NCI-H524 treated with DMSO at 0.1 percent for 48 hours (cell line): Measurements from ENCODE around the gene WDPCP.
"Not testable (repeated sequence)": the region's sequence is repeated elsewhere in the genome, so short reads cannot be mapped to it uniquely, and the experiment has no call there.

Source experiments
- DNase-seq: peaks from one replicate; lab custom pipeline; 2025; lab: John Stamatoyannopoulos, UW

The WDPCP gene, protein sequence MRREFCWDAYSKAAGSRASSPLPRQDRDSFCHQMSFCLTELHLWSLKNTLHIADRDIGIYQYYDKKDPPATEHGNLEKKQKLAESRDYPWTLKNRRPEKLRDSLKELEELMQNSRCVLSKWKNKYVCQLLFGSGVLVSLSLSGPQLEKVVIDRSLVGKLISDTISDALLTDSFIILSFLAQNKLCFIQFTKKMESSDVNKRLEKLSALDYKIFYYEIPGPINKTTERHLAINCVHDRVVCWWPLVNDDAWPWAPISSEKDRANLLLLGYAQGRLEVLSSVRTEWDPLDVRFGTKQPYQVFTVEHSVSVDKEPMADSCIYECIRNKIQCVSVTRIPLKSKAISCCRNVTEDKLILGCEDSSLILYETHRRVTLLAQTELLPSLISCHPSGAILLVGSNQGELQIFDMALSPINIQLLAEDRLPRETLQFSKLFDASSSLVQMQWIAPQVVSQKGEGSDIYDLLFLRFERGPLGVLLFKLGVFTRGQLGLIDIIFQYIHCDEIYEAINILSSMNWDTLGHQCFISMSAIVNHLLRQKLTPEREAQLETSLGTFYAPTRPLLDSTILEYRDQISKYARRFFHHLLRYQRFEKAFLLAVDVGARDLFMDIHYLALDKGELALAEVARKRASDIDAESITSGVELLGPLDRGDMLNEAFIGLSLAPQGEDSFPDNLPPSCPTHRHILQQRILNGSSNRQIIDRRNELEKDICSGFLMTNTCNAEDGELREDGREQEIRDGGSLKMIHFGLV

DNA sequence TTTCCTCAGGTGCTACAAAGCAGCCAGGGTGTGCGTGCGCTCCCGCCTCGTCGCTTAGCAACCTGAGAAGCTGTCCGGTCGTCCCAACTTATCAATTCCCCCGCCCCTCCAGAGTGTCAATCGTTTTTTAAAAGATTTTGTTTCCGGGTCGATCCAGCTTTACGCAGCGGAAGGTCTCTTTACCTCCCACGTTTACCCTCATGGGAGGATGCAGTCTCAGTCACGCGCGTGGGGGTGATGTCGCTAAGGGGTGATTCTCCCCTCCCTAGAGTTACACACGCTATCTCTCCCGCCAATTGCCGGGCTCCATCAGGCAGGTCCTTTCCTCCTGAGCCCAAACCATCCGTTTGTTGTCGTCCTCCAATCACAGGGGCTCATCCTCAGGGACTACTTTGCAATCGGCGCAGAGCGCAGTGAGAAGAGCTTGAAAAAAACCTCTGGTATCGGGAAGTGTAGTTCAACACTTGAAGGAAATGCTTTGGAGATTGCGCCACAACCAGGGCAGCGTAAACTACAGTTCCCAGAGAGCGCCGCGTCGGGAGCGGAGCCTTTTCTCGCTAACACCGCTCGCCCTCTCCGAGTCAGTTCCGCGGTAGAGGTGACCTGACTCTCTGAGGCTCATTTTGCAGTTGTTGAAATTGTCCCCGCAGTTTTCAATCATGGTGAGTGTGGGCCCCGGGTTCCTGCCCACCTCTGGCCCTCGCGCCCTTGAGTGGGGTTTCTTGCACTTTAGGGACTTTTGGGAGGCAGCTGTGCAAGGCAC lies at the start of gene WDPCP, which contains the start of gene MDH1:
Gene WDPCP, minus strand, starts transcription at position 93 of the 763 bp plus-strand sequence. CDS start 206 bp downstream, outside the sequence.
Gene MDH1, plus strand, starts transcription at position 579 of the 763 bp plus-strand sequence. Its CDS starts 81 bp downstream, at position 660.
- peak; percentile 97 for DNase-seq

GRCh38 chr2:63632382-63632781 lies 44.1 kb upstream of the WDPCP start:
- DNase-seq: no peak

DNA sequence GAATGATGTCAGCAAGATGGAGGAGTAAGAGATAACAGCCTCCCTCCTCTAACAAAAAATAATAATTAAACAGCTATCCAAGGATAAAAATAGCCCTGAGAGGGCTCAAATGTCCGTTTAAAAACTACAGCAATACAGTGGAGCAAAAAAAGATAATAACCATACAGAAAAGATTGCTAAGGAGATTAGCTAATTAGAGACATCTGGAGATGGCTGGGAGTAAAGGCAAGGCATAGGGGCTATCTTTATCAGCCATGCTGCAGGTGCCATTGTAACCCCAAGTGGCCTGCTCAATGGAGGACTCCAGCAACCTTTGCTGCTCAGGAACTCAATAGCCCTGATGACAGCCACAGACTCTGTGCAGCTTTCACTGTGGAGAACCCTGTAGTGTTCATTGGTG lies 43.2 kb upstream of the WDPCP start:
- DNase-seq: peak; percentile 19

GRCh38 chr2:63628403-63628942 lies 40.2 kb upstream of the WDPCP start:
- no peak for DNase-seq

DNA sequence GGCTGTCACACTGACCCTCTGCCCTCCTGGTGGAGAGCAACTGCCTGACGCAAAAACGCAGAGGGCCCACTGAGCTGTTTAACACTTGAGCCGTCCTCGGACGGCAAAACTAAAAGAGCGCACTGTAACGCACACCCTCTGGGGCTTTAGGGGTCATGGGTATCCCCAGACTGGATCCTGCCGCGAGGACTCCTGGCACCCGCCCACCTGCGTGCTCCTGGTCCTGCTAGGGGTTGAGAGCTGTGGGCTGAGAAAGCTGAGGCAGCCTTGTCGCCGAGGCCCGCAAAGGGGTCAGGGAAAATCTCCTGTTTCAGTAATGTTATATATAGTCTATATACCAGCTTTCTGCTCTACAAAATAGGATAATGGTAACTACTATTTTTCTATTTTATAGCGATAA lies 39.6 kb upstream of the WDPCP start:
- DNase-seq: no peak

GRCh38 chr2:63623763-63624162 lies 35.5 kb upstream of the WDPCP start:
- DNase-seq: not testable (repeated sequence)

DNA sequence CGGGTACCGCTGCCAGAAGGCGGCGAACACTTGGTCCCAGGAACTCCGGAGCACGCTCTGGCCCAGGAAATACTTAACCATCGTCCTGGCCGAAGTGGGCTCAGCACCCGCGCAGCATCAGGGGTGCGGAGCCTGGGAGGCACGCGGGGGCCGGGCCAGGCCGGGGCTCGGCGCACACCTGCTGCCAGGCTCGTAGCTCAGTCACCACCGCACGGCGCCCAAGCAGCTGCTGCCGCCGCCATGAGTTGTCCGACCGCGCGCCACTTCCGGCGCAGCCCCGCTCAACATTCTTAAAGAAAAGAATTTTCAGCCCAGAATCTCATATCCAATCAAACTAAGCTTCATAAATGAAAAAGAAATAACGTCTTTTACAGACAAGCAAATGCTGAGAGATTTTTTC lies 34.5 kb upstream of the WDPCP start:
- DNase-seq: no peak

DNA sequence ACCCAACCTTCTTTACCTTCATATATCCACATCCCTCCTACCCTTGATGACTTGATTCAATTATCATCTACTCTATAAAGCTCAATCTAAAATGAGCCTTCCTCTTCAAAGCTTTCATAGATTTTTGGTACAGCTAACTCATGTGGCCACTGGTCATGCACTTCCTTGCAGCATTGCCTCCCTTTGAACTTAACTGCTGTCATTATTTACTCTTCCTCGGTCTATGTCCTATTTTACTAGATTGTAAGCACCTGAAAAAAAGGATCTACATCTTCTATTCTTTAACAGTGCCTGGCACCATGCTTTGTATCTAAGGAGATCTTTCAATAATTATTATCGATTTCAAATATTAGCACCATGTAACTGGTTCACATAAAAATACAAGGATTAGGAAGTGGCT lies 31.1 kb upstream of the WDPCP start:
- no peak for DNase-seq

DNA sequence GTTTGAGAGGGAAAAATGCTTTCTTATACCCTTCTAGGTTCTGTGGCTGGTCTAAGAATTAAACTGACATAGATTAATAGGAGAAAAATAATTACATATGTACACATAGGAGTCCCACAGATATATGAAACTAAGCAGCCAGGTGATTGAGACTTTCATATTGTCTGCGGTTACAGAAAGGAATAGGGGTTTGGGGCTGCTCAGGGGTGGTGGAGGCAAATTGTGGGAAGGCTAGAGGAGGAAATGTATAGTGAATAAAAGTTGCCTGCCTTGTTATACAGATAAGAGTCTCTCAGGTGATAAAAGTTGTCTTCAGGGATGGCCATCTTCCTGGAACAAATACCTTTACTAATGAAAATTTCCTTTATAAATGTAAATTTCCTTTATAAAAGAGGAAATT lies 29.1 kb upstream of the WDPCP start:
- no peak for DNase-seq

DNA sequence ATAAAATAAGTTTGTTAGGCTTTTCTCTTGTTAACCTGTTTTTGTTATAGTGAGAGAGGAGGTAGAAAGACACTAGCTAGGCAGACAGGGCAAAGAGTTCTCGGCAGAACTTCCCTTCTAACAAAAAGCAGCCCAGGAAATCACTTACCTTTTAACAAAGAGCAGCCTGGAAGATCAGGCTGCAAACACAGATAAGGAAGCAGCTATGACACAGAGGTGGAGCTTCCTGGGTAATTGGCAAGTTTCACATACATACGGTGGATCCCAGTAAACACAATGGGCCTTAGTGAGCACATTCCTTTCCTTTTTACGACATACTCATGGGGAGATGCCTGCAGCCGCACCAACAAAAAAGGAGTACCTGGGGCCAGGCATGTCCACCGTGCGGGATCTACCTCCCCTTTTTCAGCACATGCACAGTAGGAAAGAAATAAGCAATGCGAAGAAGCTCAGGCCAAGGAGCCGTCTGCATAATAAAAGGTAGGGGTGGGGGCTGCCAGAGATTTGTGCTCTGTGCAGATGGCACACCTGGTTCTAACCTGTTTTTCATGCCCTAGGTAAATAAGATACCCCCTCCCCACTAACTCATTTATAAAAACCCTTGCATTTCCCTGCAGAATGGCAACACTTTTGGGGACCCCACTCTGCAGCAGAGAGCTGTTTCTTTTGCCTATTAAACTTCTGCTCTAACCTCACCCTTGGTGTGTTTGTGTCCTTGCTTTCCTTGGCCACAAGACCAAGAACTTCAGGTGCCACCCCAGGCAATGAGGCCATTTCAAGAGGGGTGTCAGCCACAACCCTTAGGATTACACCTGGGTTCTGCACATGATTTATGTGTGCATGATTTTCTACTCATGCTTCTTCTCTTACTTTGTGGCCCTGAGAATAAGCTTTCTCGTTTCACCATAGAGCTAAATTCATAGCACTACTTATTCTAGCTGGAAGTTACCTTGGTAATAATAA lies 27.0 kb upstream of the WDPCP start:
- DNase-seq: no peak

DNA sequence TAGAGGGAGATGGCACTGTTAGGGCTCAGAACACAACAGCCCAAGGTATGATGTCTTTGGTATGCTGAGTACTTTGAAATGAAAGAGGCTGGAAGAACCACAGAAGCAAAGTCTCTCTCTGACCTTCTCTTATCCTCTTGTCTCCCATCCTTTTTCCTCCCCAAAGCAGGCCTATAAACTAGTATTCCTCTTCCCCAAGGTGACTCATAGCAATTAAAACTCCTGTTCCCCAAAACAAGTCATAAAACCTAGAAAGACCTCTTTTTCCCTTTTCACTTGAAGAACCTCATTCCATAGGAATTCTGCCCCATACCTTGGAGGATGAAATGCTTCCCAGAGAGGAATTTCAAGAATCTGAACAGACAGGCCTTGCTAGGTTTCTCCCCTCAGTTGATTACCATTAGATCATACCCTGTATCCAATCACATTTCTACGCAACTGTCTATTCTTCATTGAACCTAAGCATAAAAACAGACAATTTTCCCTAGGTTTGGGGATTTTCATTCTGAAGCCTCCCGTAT lies 26.2 kb upstream of the WDPCP start:
- DNase-seq: no peak

DNA sequence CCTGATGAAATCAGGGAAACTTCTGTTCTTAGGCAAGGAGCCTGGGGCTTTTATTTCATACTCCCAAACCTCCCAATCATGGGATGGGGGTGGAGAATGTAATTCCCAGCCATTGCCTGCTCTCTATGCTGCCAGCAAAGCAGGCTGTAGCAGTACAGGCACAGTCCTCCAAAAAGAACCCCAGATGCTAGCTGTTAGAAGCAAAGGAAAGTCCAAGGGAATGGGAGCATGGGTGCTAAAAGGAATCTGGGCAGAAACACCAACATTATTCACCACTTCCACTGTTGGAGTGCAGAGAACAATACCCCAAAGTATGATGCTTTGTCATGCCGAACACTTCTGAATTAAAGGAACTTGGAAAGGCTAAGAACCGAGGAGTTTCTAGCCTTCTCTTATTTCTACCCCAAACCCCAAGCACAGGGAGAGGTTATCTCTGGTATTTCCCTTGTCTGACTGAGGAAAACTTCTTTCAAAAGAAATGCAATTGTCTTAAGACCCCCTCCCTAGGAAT lies 25.2 kb upstream of the WDPCP start:
- no peak for DNase-seq

- DNase-seq: no peak
Measured at GRCh38 chr2:63610525-63610924, 22.2 kb upstream of the WDPCP start.

- not testable (repeated sequence) for DNase-seq
Measured at GRCh38 chr2:63608865-63609264, 20.6 kb upstream of the WDPCP start.

DNA sequence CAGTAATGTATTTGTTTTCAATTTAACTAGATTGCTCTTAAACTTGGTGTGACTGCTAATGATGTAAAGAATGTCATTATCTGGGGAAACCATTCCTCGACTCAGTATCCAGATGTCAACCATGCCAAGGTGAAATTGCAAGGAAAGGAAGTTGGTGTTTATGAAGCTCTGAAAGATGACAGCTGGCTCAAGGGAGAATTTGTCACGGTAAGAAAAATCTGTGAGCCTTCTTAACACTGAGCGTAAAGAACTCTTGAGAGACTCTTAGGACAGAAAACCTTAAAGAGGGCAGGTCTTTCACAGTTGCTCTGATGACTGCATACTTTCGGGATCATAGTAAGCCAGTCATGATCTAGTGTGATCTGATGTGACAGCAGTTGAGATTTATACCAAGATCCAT lies 16.4 kb upstream of the WDPCP start:
- peak; percentile 71 for DNase-seq

DNA sequence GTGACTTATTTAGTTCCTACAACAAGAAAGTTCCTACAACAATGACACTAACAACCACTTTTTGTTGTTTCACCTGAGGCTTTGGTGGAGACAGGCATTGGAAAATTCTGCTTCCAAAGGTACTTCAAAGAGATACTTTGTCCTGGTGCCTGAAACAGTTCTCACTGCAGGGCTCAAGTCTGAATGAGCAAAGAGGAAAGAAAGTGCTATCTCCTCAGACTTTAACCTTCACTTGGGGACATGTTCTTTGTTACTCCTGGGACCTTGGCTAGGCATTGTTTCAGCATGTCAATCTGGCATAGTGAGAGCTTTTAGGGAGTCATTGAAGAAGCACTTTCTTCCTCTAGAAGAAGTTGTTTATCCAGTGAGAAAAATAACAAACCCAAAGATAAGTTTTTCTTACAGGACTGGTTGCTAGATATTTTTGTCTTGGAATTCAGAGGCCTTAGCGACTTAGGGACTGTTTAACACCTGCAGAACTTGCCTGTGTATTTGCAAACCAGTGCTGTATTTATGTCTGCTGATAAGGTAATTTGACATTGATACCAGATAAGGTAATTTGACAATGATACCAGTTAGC lies 12.7 kb upstream of the WDPCP start:
- no peak for DNase-seq

GRCh38 chr2:63598981-63599380 lies 10.7 kb upstream of the WDPCP start:
- no peak for DNase-seq

DNA sequence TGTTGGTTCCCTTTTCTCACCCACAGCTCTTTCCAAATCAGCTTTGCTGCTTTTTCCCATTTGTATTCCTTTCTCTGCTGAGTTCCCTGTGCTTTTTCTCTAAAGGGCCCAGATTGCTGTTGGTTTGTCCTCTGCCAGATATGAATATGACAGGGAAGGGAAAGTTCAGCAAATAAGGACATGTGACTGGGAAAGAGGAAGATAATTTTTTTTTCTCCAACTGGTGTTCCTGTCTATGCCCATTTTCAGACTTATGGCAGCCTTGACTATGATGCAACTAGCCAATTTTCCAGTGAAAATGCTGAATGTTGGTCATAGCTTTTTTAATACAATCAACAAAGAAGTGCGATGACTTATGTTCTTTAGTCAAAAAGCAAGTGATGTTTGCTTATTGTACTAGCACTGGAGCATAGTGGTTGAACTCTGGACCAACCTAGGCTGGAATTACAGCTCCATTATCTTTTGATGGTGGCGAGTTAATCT lies 8.2 kb upstream of the WDPCP start:
- DNase-seq: no peak

DNA sequence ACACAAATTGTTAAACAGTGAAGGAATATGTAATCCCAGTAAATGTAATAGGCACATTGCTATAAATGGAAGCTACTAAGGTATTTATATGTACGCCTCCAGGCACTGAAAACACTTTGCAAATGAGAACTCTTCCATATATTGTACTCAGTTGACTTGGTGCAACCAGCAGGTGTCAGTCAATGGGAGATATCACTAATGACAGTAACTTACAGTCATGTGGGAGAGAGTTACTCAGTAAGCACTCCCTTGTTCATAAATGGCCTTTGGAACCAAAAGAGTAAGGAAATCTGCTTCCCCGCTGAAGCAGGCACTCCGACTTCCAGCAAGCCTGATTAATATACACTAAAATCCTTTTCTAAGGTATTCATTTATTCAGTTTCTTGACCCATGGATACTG lies 6.4 kb upstream of the WDPCP start:
- no peak for DNase-seq

- no peak for DNase-seq
Measured at GRCh38 chr2:63591566-63592175, 3.4 kb upstream of the WDPCP start.
